ENCODE results near the gene A4GNT.

Gene A4GNT

GRCh38 chr3:138097192-138098172 lies 34.7 kb downstream of the A4GNT start:
- H3K4me2 ChIP-seq (ENCODE audit: insufficient read depth, low read length, poor library complexity, severe bottlenecking): no peak overlapping the region
- no peak overlapping the region for H2AK5ac ChIP-seq (ENCODE audit: low read depth, low read length)
- no peak for DNase-seq (ENCODE audit: low spot score)
- H3K79me1 ChIP-seq (ENCODE audit: low read depth, low read length): peaks cover 1% of the 10 kb centered on the region
- no peak overlapping the region for H3K18ac ChIP-seq (ENCODE audit: low read length)
- no peak overlapping the region for H4K91ac ChIP-seq (ENCODE audit: low read depth, low read length, poor library complexity)
- no peaks in the 10 kb centered on the region for H3K27me3 ChIP-seq (ENCODE audit: control insufficient read depth in 3 of 3, insufficient read depth in 3 of 3, low read depth in 1 of 3, low read length in 3 of 3)
- WGBS, 2 donors (ENCODE audit: extremely low coverage in 2 of 2, insufficient read length in 2 of 2, insufficient replicate concordance in 1 of 2): no CpG with 5 or more reads among the region's 12 CpGs
- H3K4me1 ChIP-seq (ENCODE audit: control insufficient read depth in 2 of 2, insufficient read depth in 1 of 2, low read depth in 1 of 2, low read length in 2 of 2): no peaks in the 10 kb centered on the region
- H2BK120ac ChIP-seq (ENCODE audit: low read depth, low read length): no peak overlapping the region
- H4K8ac ChIP-seq (ENCODE audit: low read depth, low read length): no peak overlapping the region
- no peak overlapping the region for H3K4me3 ChIP-seq (ENCODE audit: low read length in 2 of 2)
- H3K9ac ChIP-seq (ENCODE audit: low read depth, low read length, poor library complexity): no peak overlapping the region
- H2BK12ac ChIP-seq (ENCODE audit: low read length): no peak overlapping the region
- no peak overlapping the region for H2AFZ ChIP-seq (ENCODE audit: low read length)
- H3K36me3 ChIP-seq (replicated peaks in 1 of 2; ENCODE audit: control insufficient read depth in 2 of 2, insufficient read depth in 2 of 2, low read length in 2 of 2): peaks cover 18 to 88% of the 10 kb centered on the region in 2 donors
- H3K27ac ChIP-seq (replicated peaks; ENCODE audit: low read length): no peak overlapping the region
- H2BK15ac ChIP-seq (ENCODE audit: low read length): no peak overlapping the region
- H3K14ac ChIP-seq (ENCODE audit: low read length): no peak overlapping the region
- peaks cover 0 to 10% of the 10 kb centered on the region in 2 donors for H3K9me3 ChIP-seq (replicated peaks in 1 of 2; ENCODE audit: control insufficient read depth in 2 of 2, insufficient read depth in 1 of 2, low read depth in 1 of 2, low read length in 2 of 2)
- H2BK5ac ChIP-seq (ENCODE audit: low read length): no peak overlapping the region
- H3K23ac ChIP-seq (ENCODE audit: low read depth, low read length, poor library complexity): no peak overlapping the region
- H3K4ac ChIP-seq (ENCODE audit: low read length): no peak overlapping the region

- Histone ChIP-seq H4K91ac (ENCODE audit: low read depth, low read length, poor library complexity) (no peak overlapping the region), H3K36me3 (replicated peaks in 1 of 2; ENCODE audit: control insufficient read depth in 2 of 2, insufficient read depth in 2 of 2, low read length in 2 of 2) (peaks cover 17 to 88% of the 10 kb centered on the region in 2 donors), H3K27ac (replicated peaks; ENCODE audit: low read length) (no peak overlapping the region), H3K4ac (ENCODE audit: low read length) (no peak overlapping the region), H3K9ac (ENCODE audit: low read depth, low read length, poor library complexity) (no peak overlapping the region), H3K4me1 (ENCODE audit: control insufficient read depth in 2 of 2, insufficient read depth in 1 of 2, low read depth in 1 of 2, low read length in 2 of 2) (no peaks in the 10 kb centered on the region), H2BK15ac (ENCODE audit: low read length) (no peak overlapping the region), H3K4me3 (ENCODE audit: low read length in 2 of 2) (no peak overlapping the region), H2BK120ac (ENCODE audit: low read depth, low read length) (no peak overlapping the region), H3K27me3 (ENCODE audit: control insufficient read depth in 3 of 3, insufficient read depth in 3 of 3, low read depth in 1 of 3, low read length in 3 of 3) (no peaks in the 10 kb centered on the region), H3K79me1 (ENCODE audit: low read depth, low read length) (no peaks in the 10 kb centered on the region), H2BK5ac (ENCODE audit: low read length) (no peak overlapping the region), H2BK12ac (ENCODE audit: low read length) (no peak overlapping the region), H3K9me3 (replicated peaks in 1 of 2; ENCODE audit: control insufficient read depth in 2 of 2, insufficient read depth in 1 of 2, low read depth in 1 of 2, low read length in 2 of 2) (peaks cover 0 to 10% of the 10 kb centered on the region in 2 donors), H3K23ac (ENCODE audit: low read depth, low read length, poor library complexity) (no peak overlapping the region), H4K8ac (ENCODE audit: low read depth, low read length) (no peak overlapping the region), H2AFZ (ENCODE audit: low read length) (no peak overlapping the region), H3K4me2 (ENCODE audit: insufficient read depth, low read length, poor library complexity, severe bottlenecking) (no peak overlapping the region), H2AK5ac (ENCODE audit: low read depth, low read length) (no peak overlapping the region), H3K18ac (ENCODE audit: low read length) (no peak overlapping the region), H3K14ac (ENCODE audit: low read length) (no peak overlapping the region)
- no CpG with 5 or more reads among the region's 2 CpGs for WGBS, 2 donors (ENCODE audit: extremely low coverage in 2 of 2, insufficient read length in 2 of 2, insufficient replicate concordance in 1 of 2)
- no peak for DNase-seq (ENCODE audit: low spot score)
Observed at GRCh38 chr3:138093721-138094120, 38.5 kb downstream of the A4GNT start.

GRCh38 chr3:138092023-138092422 lies 40.2 kb downstream of the A4GNT start:
- Histone ChIP-seq H2AK5ac (ENCODE audit: low read depth, low read length) (no peak overlapping the region), H3K4me3 (ENCODE audit: low read length in 2 of 2) (no peak overlapping the region), H2BK15ac (ENCODE audit: low read length) (no peak overlapping the region), H3K14ac (ENCODE audit: low read length) (no peak overlapping the region), H3K79me1 (ENCODE audit: low read depth, low read length) (no peaks in the 10 kb centered on the region), H3K18ac (ENCODE audit: low read length) (no peak overlapping the region), H2AFZ (ENCODE audit: low read length) (no peak overlapping the region), H4K91ac (ENCODE audit: low read depth, low read length, poor library complexity) (no peak overlapping the region), H3K36me3 (replicated peaks in 1 of 2; ENCODE audit: control insufficient read depth in 2 of 2, insufficient read depth in 2 of 2, low read length in 2 of 2) (peaks cover 19 to 88% of the 10 kb centered on the region in 2 donors), H3K27me3 (ENCODE audit: control insufficient read depth in 3 of 3, insufficient read depth in 3 of 3, low read depth in 1 of 3, low read length in 3 of 3) (no peaks in the 10 kb centered on the region), H3K4ac (ENCODE audit: low read length) (no peak overlapping the region), H3K23ac (ENCODE audit: low read depth, low read length, poor library complexity) (no peak overlapping the region), H3K27ac (replicated peaks; ENCODE audit: low read length) (no peak overlapping the region), H2BK5ac (ENCODE audit: low read length) (no peak overlapping the region), H3K4me2 (ENCODE audit: insufficient read depth, low read length, poor library complexity, severe bottlenecking) (no peak overlapping the region), H2BK120ac (ENCODE audit: low read depth, low read length) (no peak overlapping the region), H2BK12ac (ENCODE audit: low read length) (no peak overlapping the region), H4K8ac (ENCODE audit: low read depth, low read length) (no peak overlapping the region), H3K9ac (ENCODE audit: low read depth, low read length, poor library complexity) (no peak overlapping the region), H3K4me1 (ENCODE audit: control insufficient read depth in 2 of 2, insufficient read depth in 1 of 2, low read depth in 1 of 2, low read length in 2 of 2) (no peaks in the 10 kb centered on the region), H3K9me3 (replicated peaks in 1 of 2; ENCODE audit: control insufficient read depth in 2 of 2, insufficient read depth in 1 of 2, low read depth in 1 of 2, low read length in 2 of 2) (peaks cover 0 to 13% of the 10 kb centered on the region in 2 donors)
- no CpG with 5 or more reads among the region's 2 CpGs for WGBS, 2 donors (ENCODE audit: extremely low coverage in 2 of 2, insufficient read length in 2 of 2, insufficient replicate concordance in 1 of 2)
- no peak for DNase-seq (ENCODE audit: low spot score)

GRCh38 chr3:138089091-138089490 lies 43.1 kb downstream of the A4GNT start:
- Histone ChIP-seq H3K18ac (ENCODE audit: low read length) (no peak overlapping the region), H3K4me2 (ENCODE audit: insufficient read depth, low read length, poor library complexity, severe bottlenecking) (no peak overlapping the region), H3K4me3 (ENCODE audit: low read length in 2 of 2) (no peak overlapping the region), H2BK120ac (ENCODE audit: low read depth, low read length) (no peak overlapping the region), H4K91ac (ENCODE audit: low read depth, low read length, poor library complexity) (no peak overlapping the region), H4K8ac (ENCODE audit: low read depth, low read length) (no peak overlapping the region), H3K4me1 (ENCODE audit: control insufficient read depth in 2 of 2, insufficient read depth in 1 of 2, low read depth in 1 of 2, low read length in 2 of 2) (no peaks in the 10 kb centered on the region), H2BK15ac (ENCODE audit: low read length) (no peak overlapping the region), H3K14ac (ENCODE audit: low read length) (no peak overlapping the region), H3K9ac (ENCODE audit: low read depth, low read length, poor library complexity) (no peak overlapping the region), H3K79me1 (ENCODE audit: low read depth, low read length) (no peaks in the 10 kb centered on the region), H3K36me3 (replicated peaks in 1 of 2; ENCODE audit: control insufficient read depth in 2 of 2, insufficient read depth in 2 of 2, low read length in 2 of 2) (peaks cover 18 to 80% of the 10 kb centered on the region in 2 donors), H3K9me3 (replicated peaks in 1 of 2; ENCODE audit: control insufficient read depth in 2 of 2, insufficient read depth in 1 of 2, low read depth in 1 of 2, low read length in 2 of 2) (peaks cover 2 to 13% of the 10 kb centered on the region in 2 donors), H2BK5ac (ENCODE audit: low read length) (no peak overlapping the region), H2AK5ac (ENCODE audit: low read depth, low read length) (no peak overlapping the region), H2BK12ac (ENCODE audit: low read length) (no peak overlapping the region), H3K27me3 (ENCODE audit: control insufficient read depth in 3 of 3, insufficient read depth in 3 of 3, low read depth in 1 of 3, low read length in 3 of 3) (no peaks in the 10 kb centered on the region), H3K23ac (ENCODE audit: low read depth, low read length, poor library complexity) (no peak overlapping the region), H3K27ac (replicated peaks; ENCODE audit: low read length) (no peak overlapping the region), H2AFZ (ENCODE audit: low read length) (no peak overlapping the region), H3K4ac (ENCODE audit: low read length) (no peak overlapping the region)
- no peak for DNase-seq (ENCODE audit: low spot score)
- WGBS, 2 donors (ENCODE audit: extremely low coverage in 2 of 2, insufficient read length in 2 of 2, insufficient replicate concordance in 1 of 2): no CpG with 5 or more reads among the region's 3 CpGs

All from neuronal stem cell (in vitro differentiated cells).